ENCODE results near the gene NRXN3. TPM values are rescaled to one million over a fixed set of nuclear protein-coding genes. Genes with fewer than 3 reads are reported as not detected.

NRXN3 gene
- total and polyA plus RNA-seq, 2 of the 4 experiments (the other 2 are of a cell fraction): 4.8 to 25.1 TPM

- Histone ChIP-seq H2BK20ac (ENCODE audit: low read depth, low read length) (no peak overlapping the region), H4K8ac (ENCODE audit: low read depth in 2 of 2, low read length in 2 of 2) (no peak overlapping the region), H4K20me1 (ENCODE audit: insufficient read depth, low read length) (no peaks in the 10 kb centered on the region), H3K23ac (ENCODE audit: low read depth, low read length) (no peak overlapping the region), H3K14ac (replicated peaks; ENCODE audit: low read depth, low read length) (no peak overlapping the region), H3K9ac (ENCODE audit: low read depth, low read length) (no peak overlapping the region), H3K4me3 (ENCODE audit: insufficient read depth, low read depth, low read length) (no peak overlapping the region), H4K91ac (ENCODE audit: insufficient read depth, low read depth, low read length) (no peak overlapping the region), H2BK5ac (ENCODE audit: low read depth, low read length, poor library complexity, severe bottlenecking) (no peak overlapping the region), H3K56ac (ENCODE audit: extremely low read depth, insufficient read depth, low read length) (no peak overlapping the region), H3K27me3 (ENCODE audit: control insufficient read depth, insufficient read depth, low read length) (no peaks in the 10 kb centered on the region), H3K79me1 (ENCODE audit: low read depth in 1 of 2, low read length in 2 of 2) (no peaks in the 10 kb centered on the region), H3K4ac (ENCODE audit: low read depth, low read length) (no peak overlapping the region), H3K4me2 (ENCODE audit: low read depth, low read length) (no peak overlapping the region), H3K27ac (ENCODE audit: insufficient read depth, low read length) (no peak overlapping the region), H2AK9ac (replicated peaks; ENCODE audit: low read depth, low read length, poor library complexity) (no peak overlapping the region), H3K9me1 (ENCODE audit: insufficient read depth, low read length) (no peaks in the 10 kb centered on the region), H3K4me1 (ENCODE audit: control insufficient read depth, insufficient read depth, low read length) (no peaks in the 10 kb centered on the region), H3K36me3 (ENCODE audit: control insufficient read depth, insufficient read depth, low read length) (no peaks in the 10 kb centered on the region), H4K5ac (ENCODE audit: low read depth, low read length) (no peak overlapping the region), H2AK5ac (ENCODE audit: low read depth, low read length) (no peak overlapping the region), H3K18ac (ENCODE audit: low read depth, low read length) (no peak overlapping the region), H3K9me3 (ENCODE audit: control insufficient read depth, insufficient read depth, low read length) (no peaks in the 10 kb centered on the region), H2BK120ac (ENCODE audit: low read depth, low read length) (no peak overlapping the region), H2BK15ac (ENCODE audit: low read depth, low read length) (no peak overlapping the region), H2AFZ (replicated peaks; ENCODE audit: low read length, poor library complexity) (no peak overlapping the region)
- DNase-seq: no peak
- no CpG with 5 or more reads among the region's 1 CpG for WGBS, 2 experiments (ENCODE audit: extremely low coverage in 2 of 2, insufficient read length in 1 of 2)
- ChIA-PET POLR2A (ENCODE audit: unreplicated experiment) (no interaction called here), CTCF (no interaction called here)
- dilution Hi-C loops (cut with HindIII; ENCODE audit: low sequenced_read_pairs, unreplicated experiment) (no loop called here), in situ Hi-C loops (cut with MboI; ENCODE audit: low sequenced_read_pairs) (no loop called here), intact Hi-C loops (cut with micrococcal nuclease) (no loop called here)
- TF ChIP-seq RCOR1 (IDR thresholded peaks at IDR 0.05; ENCODE audit: insufficient replicate concordance, low read length) (no peak), BHLHE40 (IDR thresholded peaks at IDR 0.05; ENCODE audit: low read depth, low read length) (no peak), USF2 (IDR thresholded peaks at IDR 0.05; ENCODE audit: low read depth, low read length) (no peak), ELK1 (IDR thresholded peaks at IDR 0.05; ENCODE audit: borderline replicate concordance, low read depth, low read length) (no peak), MXI1 (IDR thresholded peaks at IDR 0.05; ENCODE audit: borderline replicate concordance, low read depth, low read length) (no peak), CEBPB (IDR thresholded peaks at IDR 0.05; ENCODE audit: low read depth, low read length) (no peak), RFX5 (IDR thresholded peaks at IDR 0.05; ENCODE audit: low read depth, low read length) (no peak), CTCF (conservative IDR thresholded peaks at IDR 0.05; ENCODE audit: low read depth, low read length) (no peak), MAZ (IDR thresholded peaks at IDR 0.05; ENCODE audit: borderline replicate concordance, low read depth, low read length) (no peak), POLR2A (IDR thresholded peaks at IDR 0.05; ENCODE audit: low read depth, low read length) (no peak), FOS (IDR thresholded peaks at IDR 0.05; ENCODE audit: low read depth, low read length) (no peak), SMC3 (IDR thresholded peaks at IDR 0.05; ENCODE audit: low read depth, low read length) (no peak), RAD21 (IDR thresholded peaks at IDR 0.05; ENCODE audit: low read length) (no peak), NFE2L2 (IDR thresholded peaks at IDR 0.05; ENCODE audit: low read depth, low read length) (no peak), CHD1 (IDR thresholded peaks at IDR 0.05; ENCODE audit: low read depth, low read length) (no peak), MAFK (IDR thresholded peaks at IDR 0.05; ENCODE audit: low read depth, low read length) (no peak)
- BruUV-seq (replicated peaks): no TSS peak
- ATAC-seq (ENCODE audit: low read depth): no peak
Observed at GRCh38 chr14:79698298-79698711, 1528.1 kb downstream of the NRXN3 start.

All from IMR-90 (cell line).